ENCODE results near the gene ALDOB. TPM values are rescaled to one million over a fixed set of nuclear protein-coding genes. Genes with fewer than 3 reads are reported as not detected.

Gene ALDOB
- total RNA-seq, 1 experiment from 2014 or later: 0.67 TPM

Other genes with a start within 250 kb of the ALDOB start
- gene BAAT, start 50.8 kb downstream of the ALDOB start, total RNA-seq (2021; ENCODE audit: unreplicated experiment): 0.08 TPM
- gene MRPL50, start 37.2 kb downstream of the ALDOB start, total RNA-seq (2021; ENCODE audit: unreplicated experiment): 7.2 TPM
- gene ZNF189, start 36.9 kb downstream of the ALDOB start, total RNA-seq (2021; ENCODE audit: unreplicated experiment): 7.0 TPM
- gene RNF20, start 98.1 kb upstream of the ALDOB start, total RNA-seq (2021; ENCODE audit: unreplicated experiment): 37.5 TPM
- not detected for gene PPP3R2, start 159.2 kb upstream of the ALDOB start, total RNA-seq (2021; ENCODE audit: unreplicated experiment)

Measured in Panc1 (cell line).